H9 (cell line): ENCODE data around the gene KCNMB1. TPM values are rescaled to one million over a fixed set of nuclear protein-coding genes. Genes with fewer than 3 reads are reported as not detected.

ENCODE experiments used
- DNase-seq: peaks from one replicate; pipeline ENCODE4 v3.0.0-alpha.2; 2017
- H2AFZ ChIP-seq: one replicate; pipeline ENCODE4 v1.6.1; 2013; ENCODE audit warnings: mild to moderate bottlenecking, low read length, control low read depth, moderate library complexity
- H2AK5ac ChIP-seq: 2 replicates; pipeline ENCODE4 v1.6.1; 2013; ENCODE audit warnings: low read length, control low read depth, mixed read lengths; ENCODE audit not compliant: insufficient read length
- H2BK120ac ChIP-seq: one replicate; pipeline ENCODE4 v1.6.1; 2013; ENCODE audit warnings: low read depth, mild to moderate bottlenecking, low read length, control low read depth, inconsistent platforms; ENCODE audit not compliant: poor library complexity, severe bottlenecking
- H2BK12ac ChIP-seq: 2 replicates; pipeline ENCODE4 v1.6.1; 2013; ENCODE audit warnings: low read length, control low read depth, mixed read lengths, low read depth; ENCODE audit not compliant: insufficient read length
- H2BK15ac ChIP-seq: 2 replicates; pipeline ENCODE4 v1.6.1; 2013; ENCODE audit warnings: low read depth, low read length, control low read depth
- H2BK20ac ChIP-seq: one replicate; pipeline ENCODE4 v1.6.1; 2013; ENCODE audit warnings: low read depth, mild to moderate bottlenecking, low read length, control low read depth, inconsistent platforms; ENCODE audit not compliant: poor library complexity, severe bottlenecking
- H2BK5ac ChIP-seq: 2 replicates; pipeline ENCODE4 v1.6.1; 2013; ENCODE audit warnings: low read length, control low read depth, mixed read lengths; ENCODE audit not compliant: insufficient read length
- H3K14ac ChIP-seq: 2 replicates; pipeline ENCODE4 v1.6.1; 2013; ENCODE audit warnings: low read length, control low read depth; ENCODE audit not compliant: insufficient read depth
- H3K18ac ChIP-seq: 2 replicates; pipeline ENCODE4 v1.6.1; 2013; ENCODE audit warnings: low read depth, mild to moderate bottlenecking, mixed read lengths, low read length, control low read depth; ENCODE audit not compliant: insufficient read length
- H3K23ac ChIP-seq: 2 replicates; pipeline ENCODE4 v1.6.1; 2013; ENCODE audit warnings: low read length, control low read depth, mixed read lengths, low read depth; ENCODE audit not compliant: insufficient read length
- H3K23me2 ChIP-seq: 2 replicates; pipeline ENCODE4 v1.6.1; 2013; ENCODE audit warnings: low read depth, mild to moderate bottlenecking, mixed read lengths, low read length, control low read depth; ENCODE audit not compliant: insufficient read length, poor library complexity, severe bottlenecking
- H3K27ac ChIP-seq: 2 replicates; pipeline ENCODE4 v1.5.1; 2013; ENCODE audit warnings: low read length, control low read depth, mixed read lengths, low read depth; ENCODE audit not compliant: insufficient read length
- H3K27me3 ChIP-seq: 2 replicates; pipeline ENCODE4 v1.6.1; 2013; ENCODE audit warnings: low read length, control low read depth, inconsistent platforms; ENCODE audit not compliant: insufficient read depth
- H3K4ac ChIP-seq: 2 replicates; pipeline ENCODE4 v1.6.1; 2013; ENCODE audit warnings: low read depth, mild to moderate bottlenecking, control low read depth, inconsistent platforms, low read length, moderate library complexity
- H3K4me1 ChIP-seq: 2 replicates; pipeline ENCODE4 v1.6.1; 2013; ENCODE audit warnings: low read length, control low read depth, inconsistent platforms; ENCODE audit not compliant: insufficient read depth
- H3K4me2 ChIP-seq: 2 replicates; pipeline ENCODE4 v1.6.1; 2013; ENCODE audit warnings: low read length, control low read depth, mixed read lengths; ENCODE audit not compliant: insufficient read length, insufficient read depth
- H3K56ac ChIP-seq: 2 replicates; pipeline ENCODE4 v1.6.1; 2013; ENCODE audit warnings: low read depth, mild to moderate bottlenecking, mixed read lengths, low read length, control low read depth; ENCODE audit not compliant: insufficient read length
- H3K79me1 ChIP-seq: 2 replicates; pipeline ENCODE4 v1.6.1; 2013; ENCODE audit warnings: low read depth, mild to moderate bottlenecking, moderate library complexity, low read length, control low read depth, inconsistent platforms; ENCODE audit not compliant: insufficient read depth, poor library complexity, severe bottlenecking
- H3K79me2 ChIP-seq: 2 replicates; pipeline ENCODE4 v1.6.1; 2013; ENCODE audit warnings: low read length, control low read depth, inconsistent platforms; ENCODE audit not compliant: insufficient read depth
- H3K9ac ChIP-seq: 2 replicates; pipeline ENCODE4 v1.6.1; 2013; ENCODE audit warnings: low read length, control low read depth, mixed read lengths; ENCODE audit not compliant: insufficient read length; ENCODE audit errors: extremely low read depth
- H3K9me3 ChIP-seq: one replicate; pipeline ENCODE4 v1.6.1; 2013; ENCODE audit warnings: low read depth, low read length, inconsistent platforms; ENCODE audit not compliant: control insufficient read depth
- H3T11ph ChIP-seq: one replicate; pipeline ENCODE4 v1.6.1; 2013; ENCODE audit warnings: mild to moderate bottlenecking, low read length, control low read depth, inconsistent platforms
- H4K20me1 ChIP-seq: one replicate; pipeline ENCODE4 v1.6.1; 2013; ENCODE audit not compliant: control insufficient read depth, insufficient read length, insufficient read depth
- H4K5ac ChIP-seq: 2 replicates; pipeline ENCODE4 v1.6.1; 2013; ENCODE audit warnings: low read depth, mild to moderate bottlenecking, mixed read lengths, low read length, control low read depth; ENCODE audit not compliant: insufficient read length
- H4K8ac ChIP-seq: replicated peaks from 2 replicates; pipeline ENCODE4 v1.6.1; 2013; ENCODE audit warnings: low read length, control low read depth, mixed read lengths, low read depth; ENCODE audit not compliant: insufficient read length
- H4K91ac ChIP-seq: 2 replicates; pipeline ENCODE4 v1.6.1; 2013; ENCODE audit warnings: low read depth, mild to moderate bottlenecking, moderate library complexity, mixed read lengths, low read length, control low read depth; ENCODE audit not compliant: insufficient read length
- H3K27ac Mint-ChIP-seq, 3 experiments: 2 replicates in 2 of 3; 3 replicates in 1 of 3; pipeline ENCODE4 v1.8.0; 2020 to 2021; ENCODE audit warnings: mixed read lengths in 3 of 3, mild to moderate bottlenecking in 1 of 3, moderate library complexity in 1 of 3
- H3K27me3 Mint-ChIP-seq: 2 replicates; pipeline ENCODE4 v1.8.0; 2021; ENCODE audit warnings: low read depth, mild to moderate bottlenecking, moderate library complexity, mixed read lengths
- H3K36me3 Mint-ChIP-seq, 3 experiments: 2 replicates in 2 of 3; 3 replicates in 1 of 3; pipeline ENCODE4 v1.8.0; 2020 to 2021; ENCODE audit warnings: low read depth in 3 of 3, mixed read lengths in 3 of 3; ENCODE audit not compliant: insufficient read depth in 1 of 3
- H3K4me1 Mint-ChIP-seq, 2 experiments: 2 replicates each; pipeline ENCODE4 v1.8.0; 2020; ENCODE audit warnings: mixed read lengths in 2 of 2
- H3K4me3 Mint-ChIP-seq, 2 experiments: 2 replicates in 1 of 2; 3 replicates in 1 of 2; pipeline ENCODE4 v1.8.0; 2020 to 2021; ENCODE audit warnings: mild to moderate bottlenecking in 2 of 2, mixed read lengths in 2 of 2, moderate library complexity in 1 of 2
- H3K9me3 Mint-ChIP-seq, 2 experiments: 2 replicates in 1 of 2; 3 replicates in 1 of 2; pipeline ENCODE4 v1.8.0; 2020; ENCODE audit warnings: mild to moderate bottlenecking in 2 of 2, mixed read lengths in 2 of 2, moderate library complexity in 1 of 2
- WGBS: extraction: QIAGEN DNeasy Blood & Tissue Kit; methylation state at CpG from one replicate; pipeline ENCODE4 v1.1.7; 2013; ENCODE audit warnings: missing lambda C conversion rate, low lambda C conversion rate, mixed read lengths; ENCODE audit not compliant: insufficient read length; ENCODE audit errors: extremely low coverage; 5-methylcytosine and 5-hydroxymethylcytosine counted together
- total RNA-seq: library from RNA; stranded (reverse); gene quantifications from 2 replicates; pipeline ENCODE4 v1.2.1, GENCODE V29; 2021
- TF ChIP-seq, protein P1 (sequence below): fragments of 200-600 bp; sonication (generic); conservative IDR thresholded peaks from 3 replicates; pipeline ENCODE4 v1.8.0; 2021; ENCODE audit warnings: antibody characterized with exemption, mild to moderate bottlenecking

KCNMB1 gene
- total RNA-seq, 1 experiment from 2014 or later: 0.28 TPM

GRCh38 chr5:170368586-170368985 lies 20.6 kb downstream of the KCNMB1 start:
- DNase-seq: no peak
- H3K4me1 ChIP-seq: no peaks in the 10 kb centered on the region
- peaks cover 5% of the 10 kb centered on the region for H3K27me3 Mint-ChIP-seq
- TF ChIP-seq, protein P1, sequence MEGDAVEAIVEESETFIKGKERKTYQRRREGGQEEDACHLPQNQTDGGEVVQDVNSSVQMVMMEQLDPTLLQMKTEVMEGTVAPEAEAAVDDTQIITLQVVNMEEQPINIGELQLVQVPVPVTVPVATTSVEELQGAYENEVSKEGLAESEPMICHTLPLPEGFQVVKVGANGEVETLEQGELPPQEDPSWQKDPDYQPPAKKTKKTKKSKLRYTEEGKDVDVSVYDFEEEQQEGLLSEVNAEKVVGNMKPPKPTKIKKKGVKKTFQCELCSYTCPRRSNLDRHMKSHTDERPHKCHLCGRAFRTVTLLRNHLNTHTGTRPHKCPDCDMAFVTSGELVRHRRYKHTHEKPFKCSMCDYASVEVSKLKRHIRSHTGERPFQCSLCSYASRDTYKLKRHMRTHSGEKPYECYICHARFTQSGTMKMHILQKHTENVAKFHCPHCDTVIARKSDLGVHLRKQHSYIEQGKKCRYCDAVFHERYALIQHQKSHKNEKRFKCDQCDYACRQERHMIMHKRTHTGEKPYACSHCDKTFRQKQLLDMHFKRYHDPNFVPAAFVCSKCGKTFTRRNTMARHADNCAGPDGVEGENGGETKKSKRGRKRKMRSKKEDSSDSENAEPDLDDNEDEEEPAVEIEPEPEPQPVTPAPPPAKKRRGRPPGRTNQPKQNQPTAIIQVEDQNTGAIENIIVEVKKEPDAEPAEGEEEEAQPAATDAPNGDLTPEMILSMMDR: no peak
- H2BK20ac ChIP-seq: no peak overlapping the region
- H3K4me2 ChIP-seq: no peak overlapping the region
- H3K4ac ChIP-seq: no peak overlapping the region
- H3K23ac ChIP-seq: no peak overlapping the region
- no peak overlapping the region for H4K5ac ChIP-seq
- H2AFZ ChIP-seq: no peak overlapping the region
- H3K36me3 Mint-ChIP-seq: no peaks in the 10 kb centered on the region
- WGBS: no CpG with 5 or more reads among the region's 5 CpGs
- no peaks in the 10 kb centered on the region for H3K27me3 ChIP-seq
- no peaks in the 10 kb centered on the region for H3K79me2 ChIP-seq
- H3K18ac ChIP-seq: no peak overlapping the region
- H4K8ac ChIP-seq: no peak overlapping the region
- H3T11ph ChIP-seq: no peak overlapping the region
- H2BK12ac ChIP-seq: no peak overlapping the region
- peak overlapping the region in 1 of 3 experiments; percentile 53; a peak in 1 of 7 replicates for H3K27ac Mint-ChIP-seq
- H2BK120ac ChIP-seq: no peak overlapping the region
- no peak overlapping the region for H2BK15ac ChIP-seq
- H3K23me2 ChIP-seq: no peaks in the 10 kb centered on the region
- H3K9me3 ChIP-seq: no peaks in the 10 kb centered on the region
- H2BK5ac ChIP-seq: no peak overlapping the region
- H4K91ac ChIP-seq: no peak overlapping the region
- H3K9ac ChIP-seq: no peak overlapping the region
- no peaks in the 10 kb centered on the region for H3K9me3 Mint-ChIP-seq
- no peak overlapping the region for H3K14ac ChIP-seq
- H3K56ac ChIP-seq: no peak overlapping the region
- H3K4me1 Mint-ChIP-seq: peaks cover 6 to 10% of the 10 kb centered on the region in 2 experiments; a peak in 3 of 4 replicates
- H2AK5ac ChIP-seq: no peak overlapping the region
- no peaks in the 10 kb centered on the region for H3K79me1 ChIP-seq
- H3K4me3 Mint-ChIP-seq: no peak overlapping the region
- no peak overlapping the region for H3K27ac ChIP-seq
- no peaks in the 10 kb centered on the region for H4K20me1 ChIP-seq
